Measurements from ENCODE around the gene OR5H6.
"Not testable (repeated sequence)": the region's sequence is repeated elsewhere in the genome, so short reads cannot be mapped to it uniquely, and the experiment has no call there.

GRCh38 chr3:98256026-98256425, 8.0 kb upstream of the OR5H6 start:
- TF ChIP-seq CTCF (IDR thresholded peaks at IDR 0.05; ENCODE audit: low read depth, low read length, missing input control); ATF3 (IDR thresholded peaks at IDR 0.05); JUND (IDR thresholded peaks at IDR 0.05); YY1 (IDR thresholded peaks at IDR 0.05): not testable (repeated sequence)

Measured in liver (tissue), 3 donors.